HG02870 (cell line): ENCODE data around the gene EIPR1.
A peak's percentile ranks its signal among the peaks of the same experiment; 100 is the strongest.

Experiments used
- ATAC-seq: cut with Tn5 transposase; IDR thresholded peaks from one replicate; pipeline ENCODE4 v1.9.1; 2021; ENCODE audit warnings: mild to moderate bottlenecking, moderate library complexity; ENCODE audit not compliant: unreplicated experiment

The EIPR1 gene

GRCh38 chr2:3168230-3168891 is 209.3 kb downstream of the EIPR1 start:
- ATAC-seq = no peak

- ATAC-seq = no peak
These were observed 214.2 kb downstream of the EIPR1 start for GRCh38 chr2:3163401-3163800.

- no peak for ATAC-seq
These were observed 215.1 kb downstream of the EIPR1 start for GRCh38 chr2:3162442-3163077.

GRCh38 chr2:3160751-3161330 is 216.8 kb downstream of the EIPR1 start:
- ATAC-seq = no peak

- no peak for ATAC-seq
These were observed 217.7 kb downstream of the EIPR1 start for GRCh38 chr2:3159782-3160545.

GRCh38 chr2:3154700-3155099 is 222.9 kb downstream of the EIPR1 start:
- ATAC-seq = peak; percentile 60

- no peak for ATAC-seq
These were observed 223.5 kb downstream of the EIPR1 start for GRCh38 chr2:3154146-3154545.

GRCh38 chr2:3151153-3151918 is 226.3 kb downstream of the EIPR1 start:
- ATAC-seq = no peak

- no peak for ATAC-seq
These were observed 228.0 kb downstream of the EIPR1 start for GRCh38 chr2:3149441-3150217.

GRCh38 chr2:3148716-3149115 is 228.9 kb downstream of the EIPR1 start:
- no peak for ATAC-seq

GRCh38 chr2:3147651-3148530 is 229.7 kb downstream of the EIPR1 start:
- ATAC-seq = no peak

- no peak for ATAC-seq
These were observed 230.6 kb downstream of the EIPR1 start for GRCh38 chr2:3146772-3147650.

GRCh38 chr2:3146175-3146574 is 231.4 kb downstream of the EIPR1 start:
- no peak for ATAC-seq

- no peak for ATAC-seq
These were observed 232.1 kb downstream of the EIPR1 start for GRCh38 chr2:3145471-3146021.

GRCh38 chr2:3144856-3145255 is 232.8 kb downstream of the EIPR1 start:
- ATAC-seq = no peak

- ATAC-seq = no peak
These were observed 234.0 kb downstream of the EIPR1 start for GRCh38 chr2:3143602-3144001.

GRCh38 chr2:3142961-3143571 is 234.6 kb downstream of the EIPR1 start:
- no peak for ATAC-seq
